HG03442 (cell line): ENCODE measurements around the gene FBXL7.

ENCODE experiments used
- ATAC-seq: cut with Tn5 transposase; IDR thresholded peaks from one replicate; pipeline ENCODE4 v1.9.1; 2021; ENCODE audit warnings: mild to moderate bottlenecking, moderate library complexity; ENCODE audit not compliant: unreplicated experiment

FBXL7 gene

GRCh38 chr5:15501091-15501791, 1.3 kb downstream of the FBXL7 start:
- ATAC-seq, result no peak

GRCh38 chr5:15502208-15502607, 2.2 kb downstream of the FBXL7 start:
- no peak for ATAC-seq

GRCh38 chr5:15506146-15506545, 6.2 kb downstream of the FBXL7 start:
- ATAC-seq, result no peak

GRCh38 chr5:15506897-15507296, 6.9 kb downstream of the FBXL7 start:
- ATAC-seq, result no peak

- ATAC-seq, result no peak
These were observed 10.1 kb downstream of the FBXL7 start for GRCh38 chr5:15510092-15510491.

- ATAC-seq, result no peak
These were observed 10.9 kb downstream of the FBXL7 start for GRCh38 chr5:15510831-15511230.

- no peak for ATAC-seq
These were observed 13.5 kb downstream of the FBXL7 start for GRCh38 chr5:15513431-15513830.

GRCh38 chr5:15513911-15514310, 13.9 kb downstream of the FBXL7 start:
- ATAC-seq, result no peak

GRCh38 chr5:15515229-15515628, 15.2 kb downstream of the FBXL7 start:
- ATAC-seq, result no peak

GRCh38 chr5:15516486-15516885, 16.5 kb downstream of the FBXL7 start:
- ATAC-seq, result no peak

- no peak for ATAC-seq
These were observed 18.8 kb downstream of the FBXL7 start for GRCh38 chr5:15518786-15519185.

GRCh38 chr5:15520856-15521255, 20.9 kb downstream of the FBXL7 start:
- ATAC-seq, result no peak

- ATAC-seq, result no peak
These were observed 21.6 kb downstream of the FBXL7 start for GRCh38 chr5:15521381-15522186.

GRCh38 chr5:15522187-15522520, 22.2 kb downstream of the FBXL7 start:
- ATAC-seq, result no peak

- no peak for ATAC-seq
These were observed 24.7 kb downstream of the FBXL7 start for GRCh38 chr5:15524712-15525111.

GRCh38 chr5:15525703-15526275, 25.8 kb downstream of the FBXL7 start:
- ATAC-seq, result no peak

GRCh38 chr5:15526413-15526812, 26.4 kb downstream of the FBXL7 start:
- no peak for ATAC-seq

GRCh38 chr5:15528476-15528875, 28.5 kb downstream of the FBXL7 start:
- no peak for ATAC-seq

- no peak for ATAC-seq
These were observed 29.0 kb downstream of the FBXL7 start for GRCh38 chr5:15529013-15529412.

GRCh38 chr5:15529821-15530220, 29.8 kb downstream of the FBXL7 start:
- no peak for ATAC-seq

GRCh38 chr5:15533129-15533893, 33.3 kb downstream of the FBXL7 start:
- ATAC-seq, result no peak
